ENCODE measurements around the gene POLRMT.

DNA sequence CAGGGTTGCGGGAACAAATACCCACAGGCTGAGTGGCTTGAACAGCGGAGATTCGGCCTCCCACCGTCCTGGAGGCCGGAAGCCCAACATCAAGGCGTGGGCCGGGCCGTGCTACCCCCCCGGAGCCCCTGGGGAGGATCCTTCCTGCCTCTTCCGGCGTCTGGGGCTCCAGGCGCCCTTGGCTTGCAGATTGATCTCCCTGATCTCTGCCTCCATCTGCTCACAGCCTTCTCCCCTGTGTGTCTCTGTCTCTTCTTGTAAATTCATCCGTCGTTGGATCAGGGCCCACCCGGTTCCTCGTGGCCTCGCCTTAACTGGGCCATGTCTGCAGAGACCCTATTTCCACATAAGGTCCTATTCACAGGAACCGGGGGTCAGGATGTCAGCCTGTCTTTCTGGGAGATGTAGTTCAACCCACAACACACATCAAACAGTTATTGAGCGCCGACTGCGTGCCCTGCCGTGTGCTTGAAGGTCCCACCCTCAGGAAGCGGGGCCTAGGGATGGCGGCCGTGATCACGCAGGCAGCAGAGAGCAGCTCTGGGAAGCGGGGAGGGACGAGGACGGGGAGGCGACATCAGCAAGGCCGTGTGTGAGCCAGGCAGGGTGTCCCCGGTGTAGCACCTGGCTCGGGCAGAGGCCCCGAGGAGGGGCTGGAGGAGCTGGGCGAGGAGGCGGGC, 22.4 kb downstream of the POLRMT start:
- TF ChIP-seq, protein P1, sequence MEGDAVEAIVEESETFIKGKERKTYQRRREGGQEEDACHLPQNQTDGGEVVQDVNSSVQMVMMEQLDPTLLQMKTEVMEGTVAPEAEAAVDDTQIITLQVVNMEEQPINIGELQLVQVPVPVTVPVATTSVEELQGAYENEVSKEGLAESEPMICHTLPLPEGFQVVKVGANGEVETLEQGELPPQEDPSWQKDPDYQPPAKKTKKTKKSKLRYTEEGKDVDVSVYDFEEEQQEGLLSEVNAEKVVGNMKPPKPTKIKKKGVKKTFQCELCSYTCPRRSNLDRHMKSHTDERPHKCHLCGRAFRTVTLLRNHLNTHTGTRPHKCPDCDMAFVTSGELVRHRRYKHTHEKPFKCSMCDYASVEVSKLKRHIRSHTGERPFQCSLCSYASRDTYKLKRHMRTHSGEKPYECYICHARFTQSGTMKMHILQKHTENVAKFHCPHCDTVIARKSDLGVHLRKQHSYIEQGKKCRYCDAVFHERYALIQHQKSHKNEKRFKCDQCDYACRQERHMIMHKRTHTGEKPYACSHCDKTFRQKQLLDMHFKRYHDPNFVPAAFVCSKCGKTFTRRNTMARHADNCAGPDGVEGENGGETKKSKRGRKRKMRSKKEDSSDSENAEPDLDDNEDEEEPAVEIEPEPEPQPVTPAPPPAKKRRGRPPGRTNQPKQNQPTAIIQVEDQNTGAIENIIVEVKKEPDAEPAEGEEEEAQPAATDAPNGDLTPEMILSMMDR (IDR thresholded peaks at IDR 0.05): no peak
- no peak for TF ChIP-seq POLR2A (IDR thresholded peaks at IDR 0.05)
